H1 (cell line): Measurements from ENCODE around the gene HIPK3. TPM values are rescaled to one million over a fixed set of nuclear protein-coding genes. Genes with fewer than 3 reads are reported as not detected.

Source experiments
- CTCF ChIA-PET: fragments of 300-600 bp; sonication (Branson Sonifier 250); formaldehyde crosslinking; loops from one replicate; lab custom pipeline; 2021; ENCODE audit not compliant: partially characterized antibody; lab: Charles Lee
- POLR2A ChIA-PET: fragments of 300-600 bp; sonication (Branson Sonifier 250); formaldehyde crosslinking; loops from one replicate; lab custom pipeline; 2021; ENCODE audit warnings: inconsistent platforms; ENCODE audit not compliant: partially characterized antibody; lab: Charles Lee
- DNase-seq, 2 experiments: peaks; one replicate each; pipeline versions ENCODE4 v3.0.0 to v3.0.0-alpha.2; 2010 to 2022; ENCODE audit warnings: low spot score in 2 of 2, low read depth in 1 of 2, mixed read lengths in 1 of 2
- FAIRE-seq: peaks from 2 replicates; lab custom pipeline; 2011; peaks lifted over from hg19 to GRCh38; lab: Jason Lieb, UNC
- H2AFZ ChIP-seq: 2 replicates; pipeline ENCODE4 v1.8.1; 2012; ENCODE audit warnings: low read length, inconsistent platforms
- H2AK5ac ChIP-seq: 2 replicates; pipeline ENCODE4 v1.6.1; 2013; ENCODE audit warnings: low read depth, low read length
- H2BK120ac ChIP-seq: replicated peaks from 2 replicates; pipeline ENCODE3; 2013; ENCODE audit warnings: low read depth, low read length, inconsistent platforms
- H2BK12ac ChIP-seq: 2 replicates; pipeline ENCODE4 v1.6.1; 2013; ENCODE audit warnings: low read depth, low read length
- H2BK15ac ChIP-seq: 2 replicates; pipeline ENCODE4 v1.6.1; 2013; ENCODE audit warnings: low read length
- H2BK20ac ChIP-seq: 2 replicates; pipeline ENCODE4 v1.6.1; 2013; ENCODE audit warnings: low read length
- H2BK5ac ChIP-seq: 2 replicates; pipeline ENCODE4 v1.6.1; 2013; ENCODE audit warnings: low read depth, low read length
- H3K14ac ChIP-seq: 2 replicates; pipeline ENCODE4 v1.6.1; 2013; ENCODE audit warnings: inconsistent platforms; ENCODE audit not compliant: insufficient read length
- H3K18ac ChIP-seq: 2 replicates; pipeline ENCODE4 v1.6.1; 2013; ENCODE audit warnings: low read length; ENCODE audit errors: extremely low read depth
- H3K23ac ChIP-seq: 2 replicates; pipeline ENCODE4 v1.6.1; 2013; ENCODE audit warnings: inconsistent platforms; ENCODE audit not compliant: insufficient read length
- H3K23me2 ChIP-seq: 2 replicates; pipeline ENCODE4 v1.6.1; 2013; ENCODE audit warnings: low read depth, low read length
- H3K27ac ChIP-seq: 2 replicates; pipeline ENCODE4 v1.6.1; 2011; ENCODE audit warnings: low read depth, low read length, inconsistent platforms
- H3K27me3 ChIP-seq, 4 experiments: replicated peaks in 1 of 4; 1 replicate in 1 of 4; 2 replicates in 3 of 4; pipeline versions ENCODE4 v1.6.1 to v1.8.1; 2011 to 2013; ENCODE audit warnings: low read length in 3 of 4, mild to moderate bottlenecking in 3 of 4, inconsistent platforms in 2 of 4, mixed read lengths in 2 of 4, moderate library complexity in 1 of 4; ENCODE audit not compliant: control insufficient read depth in 3 of 4, insufficient read depth in 3 of 4; ENCODE audit errors: extremely low read depth in 1 of 4
- H3K36me3 ChIP-seq, 4 experiments: 2 replicates each; pipeline versions ENCODE4 v1.6.1 to v1.8.1; 2011 to 2013; ENCODE audit warnings: mild to moderate bottlenecking in 4 of 4, low read length in 3 of 4, moderate library complexity in 2 of 4, control low read depth in 1 of 4, inconsistent platforms in 1 of 4; ENCODE audit not compliant: insufficient read depth in 4 of 4, control insufficient read depth in 2 of 4
- H3K4ac ChIP-seq: replicated peaks from 2 replicates; pipeline ENCODE3; 2013; ENCODE audit warnings: low read length, low read depth, mixed read lengths, inconsistent platforms; ENCODE audit not compliant: insufficient read length
- H3K4me1 ChIP-seq, 4 experiments: replicated peaks in 1 of 4; 1 replicate in 1 of 4; 2 replicates in 3 of 4; pipeline versions ENCODE4 v1.6.1 to v1.8.1; 2011 to 2013; ENCODE audit warnings: low read length in 3 of 4, inconsistent platforms in 2 of 4, mixed read lengths in 1 of 4; ENCODE audit not compliant: insufficient read depth in 4 of 4, control insufficient read depth in 3 of 4
- H3K4me2 ChIP-seq, 2 experiments: 2 replicates each; pipeline versions ENCODE4 v1.6.1 to v1.8.1; 2011 to 2013; ENCODE audit warnings: low read depth in 2 of 2, low read length in 2 of 2, control low read depth in 1 of 2, inconsistent platforms in 1 of 2, mild to moderate bottlenecking in 1 of 2; ENCODE audit not compliant: insufficient read depth in 1 of 2
- H3K4me3 ChIP-seq, 4 experiments: fragments of 200-600, 300-600 bp in 1 of 4; sonication (generic), shearing (Covaris generic), sonication (Bioruptor Twin) in 1 of 4; 2 replicates each; pipeline versions ENCODE4 v1.5.1 to v1.8.1; 2011 to 2016; ENCODE audit warnings: low read length in 4 of 4, low read depth in 3 of 4, control low read depth in 2 of 4, inconsistent platforms in 2 of 4, mild to moderate bottlenecking in 2 of 4, mixed read lengths in 1 of 4, moderate library complexity in 1 of 4; ENCODE audit not compliant: insufficient read depth in 2 of 4; ENCODE audit errors: extremely low read depth in 1 of 4
- H3K56ac ChIP-seq: replicated peaks from 2 replicates; pipeline ENCODE3; 2013; ENCODE audit warnings: low read depth, mild to moderate bottlenecking, mixed read lengths, low read length, inconsistent platforms; ENCODE audit not compliant: insufficient read length
- H3K79me1 ChIP-seq: 2 replicates; pipeline ENCODE4 v1.6.1; 2013; ENCODE audit warnings: low read depth, low read length, control low read depth
- H3K79me2 ChIP-seq, 2 experiments: 2 replicates each; pipeline versions ENCODE4 v1.6.1 to v1.8.1; 2012 to 2013; ENCODE audit warnings: low read length in 2 of 2, mild to moderate bottlenecking in 2 of 2, inconsistent platforms in 1 of 2; ENCODE audit not compliant: insufficient read depth in 2 of 2, control insufficient read depth in 1 of 2
- H3K9ac ChIP-seq, 4 experiments: replicated peaks in 1 of 4; 1 replicate in 1 of 4; 2 replicates in 3 of 4; pipeline versions ENCODE4 v1.6.1 to v1.8.1; 2011 to 2013; ENCODE audit warnings: low read depth in 3 of 4, low read length in 3 of 4, control low read depth in 2 of 4, mild to moderate bottlenecking in 2 of 4, moderate library complexity in 2 of 4, inconsistent platforms in 1 of 4; ENCODE audit errors: extremely low read depth in 1 of 4
- H3K9me3 ChIP-seq, 2 experiments: 2 replicates each; pipeline versions ENCODE4 v1.6.1 to v1.8.1; 2012 to 2013; ENCODE audit warnings: mild to moderate bottlenecking in 2 of 2, moderate library complexity in 2 of 2, control low read depth in 1 of 2, inconsistent platforms in 1 of 2, low read depth in 1 of 2, low read length in 1 of 2, mixed read lengths in 1 of 2; ENCODE audit not compliant: insufficient read depth in 2 of 2
- H4K20me1 ChIP-seq, 2 experiments: replicated peaks in 1 of 2; 2 replicates each; pipeline versions ENCODE3 to v1.8.1; 2011 to 2013; ENCODE audit warnings: inconsistent platforms in 2 of 2, low read length in 2 of 2, mild to moderate bottlenecking in 1 of 2; ENCODE audit not compliant: insufficient read depth in 2 of 2, control insufficient read depth in 1 of 2
- H4K5ac ChIP-seq: 2 replicates; pipeline ENCODE4 v1.6.1; 2013; ENCODE audit warnings: low read length, low read depth, mixed read lengths, inconsistent platforms; ENCODE audit not compliant: insufficient read length
- H4K8ac ChIP-seq: 2 replicates; pipeline ENCODE4 v1.8.0; 2013; ENCODE audit warnings: mild to moderate bottlenecking, moderate library complexity, low read length, inconsistent platforms; ENCODE audit not compliant: insufficient read depth; ENCODE audit errors: extremely low read depth
- H4K91ac ChIP-seq: replicated peaks from 2 replicates; pipeline ENCODE3; 2013; ENCODE audit warnings: low read length, mixed read lengths, inconsistent platforms; ENCODE audit not compliant: insufficient read length
- CTCF ChIP-seq, 3 experiments: IDR thresholded peaks; 1 replicate in 2 of 3; 2 replicates in 1 of 3; pipeline versions ENCODE4 v1.5.1 to v1.6.1; 2011; ENCODE audit warnings: low read length in 3 of 3, mild to moderate bottlenecking in 3 of 3, inconsistent platforms in 2 of 3, low read depth in 1 of 3, moderate library complexity in 1 of 3; ENCODE audit not compliant: insufficient read depth in 1 of 3; ENCODE audit errors: control extremely low read depth in 1 of 3
- EZH2 ChIP-seq: fragments of 200-600 bp; sonication (generic); IDR thresholded peaks from 2 replicates; pipeline ENCODE4 v1.7.1; 2012; ENCODE audit warnings: low read depth, mild to moderate bottlenecking, moderate library complexity, low read length, inconsistent platforms; ENCODE audit not compliant: severe bottlenecking
- GTF2F1 ChIP-seq: IDR thresholded peaks from 2 replicates; pipeline ENCODE4 v1.6.1; 2012; ENCODE audit warnings: low read depth, low read length, improper control_type of control experiment, borderline replicate concordance
- RNF2 ChIP-seq: fragments of 200-900, 300-1000 bp; sonication (generic); IDR thresholded peaks from 2 replicates; pipeline ENCODE4 v1.7.1; 2016; ENCODE audit warnings: borderline replicate concordance, low read depth, mild to moderate bottlenecking, antibody characterized with exemption, low read length; ENCODE audit not compliant: poor library complexity, severe bottlenecking; ENCODE audit errors: missing control alignments
- TAF7 ChIP-seq: optimal IDR thresholded peaks from 2 replicates; pipeline ENCODE3; 2011; ENCODE audit warnings: low read depth, mild to moderate bottlenecking, inconsistent platforms, low read length, moderate library complexity, borderline replicate concordance
- ZNF274 ChIP-seq: IDR thresholded peaks from 2 replicates; pipeline ENCODE4 v1.7.0; 2012; ENCODE audit warnings: low read length, borderline replicate concordance; ENCODE audit errors: extremely low read depth
- WGBS, 2 experiments: shearing (Covaris generic) in 1 of 2; methylation state at CpG; one replicate each; pipeline versions ENCODE4 v1.1.6 to v1.1.7; 2013 to 2015; ENCODE audit warnings: low lambda C conversion rate in 2 of 2, mixed read lengths in 2 of 2, inconsistent platforms in 1 of 2, low coverage in 1 of 2, missing lambda C conversion rate in 1 of 2; ENCODE audit not compliant: insufficient replicate concordance in 2 of 2, insufficient coverage in 1 of 2, insufficient read length in 1 of 2; ENCODE audit errors: extremely low coverage in 1 of 2, missing lambda C conversion rate in 1 of 2; 5-methylcytosine and 5-hydroxymethylcytosine counted together
- polyA plus RNA-seq, 7 experiments: library from polyadenylated mRNA; depleted of rRNA in 3 of 7; stranded (reverse) in 5 of 7; unstranded in 2 of 7; fragments of >200 nt in 5 of 7; fragments of 200-250 nt in 2 of 7; gene quantifications; 1 replicate in 5 of 7; 2 replicates in 1 of 7; 4 replicates in 1 of 7; pipeline versions ENCODE4 v1.2.1 to v1.2.3, GENCODE V29; 2011 to 2013; ENCODE audit warnings: missing spikeins in 2 of 7, mixed read lengths in 2 of 7
- total RNA-seq: library from RNA; stranded (reverse); fragmentation: NEBNext Ultra II Directional; extraction: Animal tissue kit (Norgen Biotek cat#: 25700); gene quantifications from 2 replicates; pipeline ENCODE4 v1.2.1, GENCODE V29; 2021

The HIPK3 gene
- total and polyA plus RNA-seq, 2 of the 8 experiments (the other 6 are each of a cell fraction or from before 2014, with no cell fraction given), result 5.0 to 22.3 TPM

GRCh38 chr11:33294797-33295196 is 37.6 kb downstream of the HIPK3 start:
- Histone ChIP-seq H4K91ac (no peak overlapping the region), H2AK5ac (no peak overlapping the region), H3K27ac (no peak overlapping the region), H3K79me1 (peaks cover 4% of the 10 kb centered on the region; the same call in 1 of the 2 replicates), H3K9ac (no peak overlapping the region), H3K27me3 (no peaks in the 10 kb centered on the region), H3K4me2 (no peak overlapping the region), H2BK20ac (no peak overlapping the region), H2BK15ac (no peak overlapping the region), H3K4me1 (no peaks in the 10 kb centered on the region), H3K79me2 (peaks cover 0 to 20% of the 10 kb centered on the region in 2 experiments; a peak in 3 of 4 replicates), H3K56ac (no peak overlapping the region), H3K18ac (no peak overlapping the region), H3K23ac (no peak overlapping the region), H2AFZ (no peak overlapping the region), H2BK120ac (no peak overlapping the region), H3K23me2 (no peaks in the 10 kb centered on the region), H3K14ac (no peak overlapping the region), H4K20me1 (peaks cover 0 to 6% of the 10 kb centered on the region in 2 experiments), H2BK5ac (no peak overlapping the region), H2BK12ac (no peak overlapping the region), H3K4me3 (no peak overlapping the region), H3K4ac (no peak overlapping the region), H3K36me3 (no peaks in the 10 kb centered on the region), H4K5ac (no peak overlapping the region), H3K9me3 (peaks cover 0 to 4% of the 10 kb centered on the region in 2 experiments; a peak in 1 of 4 replicates), H4K8ac (no peak overlapping the region)
- DNase-seq (no peak), FAIRE-seq (no peak)
- 80% methylated on average over 8 of the region's 8 CpGs; no CpG with 5 or more reads in 1 of the 2 experiments for WGBS, 2 experiments
- ChIA-PET POLR2A (interaction anchor here (0.9 kb wide), 1 partner anchor 11 kb away, joined by 3 read pairs; no protein-coding TSS in a partner anchor), CTCF (interaction anchor here (0.6 kb wide), 1 partner anchor 950 kb away, joined by 3 read pairs; no protein-coding TSS in a partner anchor)
- TF ChIP-seq ZNF274 (no peak), EZH2 (no peak), GTF2F1 (no peak), RNF2 (no peak), TAF7 (no peak), CTCF (IDR thresholded peaks at IDR 0.05; ENCODE audit: control extremely low read depth in 1 of 3, insufficient read depth in 1 of 3, low read depth in 1 of 3, low read length in 3 of 3) (no peak)
